ENCODE data around the gene ZNF302. TPM values are rescaled to one million over a fixed set of nuclear protein-coding genes. Genes with fewer than 3 reads are reported as not detected.

The ZNF302 gene
- total RNA-seq, 1 experiment from 2014 or later: 23.3 TPM

- H3K14ac ChIP-seq (ENCODE audit: insufficient read depth, low read length): no peak overlapping the region
- no peak overlapping the region for H2BK15ac ChIP-seq (ENCODE audit: low read depth, low read length)
- H4K8ac ChIP-seq (replicated peaks; ENCODE audit: insufficient read length, low read depth, low read length): no peak overlapping the region
- Mint-ChIP-seq H3K27me3 (ENCODE audit: low read depth) (peaks cover 11% of the 10 kb centered on the region), H3K9me3 (peaks cover 57 to 90% of the 10 kb centered on the region in 2 experiments), H3K4me3 (no peak overlapping the region), H3K4me1 (peaks cover 0 to 4% of the 10 kb centered on the region in 2 experiments; a peak in 2 of 4 replicates), H3K27ac (no peak overlapping the region), H3K36me3 (ENCODE audit: insufficient read depth in 1 of 3, low read depth in 3 of 3) (peaks cover 2 to 12% (median 3%) of the 10 kb centered on the region in 3 experiments; a peak in 4 of 7 replicates)
- no peak overlapping the region for H3K4ac ChIP-seq (ENCODE audit: low read depth, low read length)
- no peaks in the 10 kb centered on the region for H3K23me2 ChIP-seq (ENCODE audit: insufficient read length, low read depth, low read length, poor library complexity, severe bottlenecking)
- no peak overlapping the region for H3K23ac ChIP-seq (ENCODE audit: insufficient read length, low read depth, low read length)
- no peaks in the 10 kb centered on the region for H3K27me3 ChIP-seq (ENCODE audit: insufficient read depth, low read length)
- TF ChIP-seq CTCF (conservative IDR thresholded peaks at IDR 0.05): no peak
- no peak overlapping the region for H4K91ac ChIP-seq (ENCODE audit: insufficient read length, low read depth, low read length)
- H3K4me2 ChIP-seq (ENCODE audit: insufficient read depth, insufficient read length, low read length): no peak overlapping the region
- no peak overlapping the region for H2AFZ ChIP-seq (ENCODE audit: low read length)
- H3K27ac ChIP-seq (ENCODE audit: insufficient read length, low read depth, low read length): no peak overlapping the region
- H3T11ph ChIP-seq (ENCODE audit: low read length): no peak overlapping the region
- no peak overlapping the region for H3K18ac ChIP-seq (ENCODE audit: insufficient read length, low read depth, low read length)
- H2BK5ac ChIP-seq (ENCODE audit: insufficient read length, low read length): no peak overlapping the region
- H2BK120ac ChIP-seq (ENCODE audit: low read depth, low read length, poor library complexity, severe bottlenecking): no peak overlapping the region
- H3K79me2 ChIP-seq (ENCODE audit: insufficient read depth, low read length): no peaks in the 10 kb centered on the region
- no peaks in the 10 kb centered on the region for H3K9me3 ChIP-seq (ENCODE audit: control insufficient read depth, low read depth, low read length)
- no CpG with 5 or more reads among the region's 2 CpGs for WGBS (ENCODE audit: extremely low coverage, insufficient read length, low lambda C conversion rate)
- no peaks in the 10 kb centered on the region for H4K20me1 ChIP-seq (ENCODE audit: control insufficient read depth, insufficient read depth, insufficient read length)
- H2BK12ac ChIP-seq (ENCODE audit: insufficient read length, low read depth, low read length): no peak overlapping the region
- no peak overlapping the region for H2BK20ac ChIP-seq (ENCODE audit: low read depth, low read length, poor library complexity, severe bottlenecking)
- H2AK5ac ChIP-seq (ENCODE audit: insufficient read length, low read length): no peak overlapping the region
- DNase-seq: no peak
- H3K56ac ChIP-seq (ENCODE audit: insufficient read length, low read depth, low read length): no peak overlapping the region
- H3K79me1 ChIP-seq (ENCODE audit: insufficient read depth, low read depth, low read length, poor library complexity, severe bottlenecking): no peaks in the 10 kb centered on the region
- H4K5ac ChIP-seq (ENCODE audit: insufficient read length, low read depth, low read length): no peak overlapping the region
- H3K9ac ChIP-seq (ENCODE audit: extremely low read depth, insufficient read length, low read length): no peak overlapping the region
- H3K4me1 ChIP-seq (ENCODE audit: insufficient read depth, low read length): no peaks in the 10 kb centered on the region
Measured at GRCh38 chr19:34651747-34652146, 25.7 kb upstream of the ZNF302 start.

Measured in H9 (cell line).